K562 (cell line): ENCODE results near the gene WASF2. TPM values are rescaled to one million over a fixed set of nuclear protein-coding genes. Genes with fewer than 3 reads are reported as not detected.
"Not testable (repeated sequence)": the region's sequence is repeated elsewhere in the genome, so short reads cannot be mapped to it uniquely, and the experiment has no call there.

Source experiments
- ATAC-seq: fragments of 200-7000 bp; cut with Tn5 transposase; 3 replicates; pipeline ENCODE4 v1.9.1; 2020; ENCODE audit warnings: moderate library complexity
- BruUV-seq: library from RNA; stranded (reverse); fragments of 400-500 nt; replicated peaks from 2 replicates; lab custom pipeline; 2021; lab: Mats Ljungman, UMichigan
- CTCF ChIA-PET: fragments of 300-600 bp; formaldehyde crosslinking; extraction: SDS; loops from one replicate; lab custom pipeline; 2021; ENCODE audit warnings: low intra/inter-chr PET ratio; lab: Yijun Ruan, JAX
- POLR2A ChIA-PET: fragments of 300-600, 350-650 bp; sonication (Branson Sonifier 250); formaldehyde crosslinking; extraction: SDS; loops from one replicate; lab custom pipeline; 2021; ENCODE audit warnings: antibody characterized with exemption, inconsistent platforms; lab: Yijun Ruan, JAX
- DNase-seq, 4 experiments: peaks; one replicate each; pipeline versions ENCODE4 v3.0.0 to v3.0.0-alpha.2; 2011 to 2018; ENCODE audit warnings: low spot score in 3 of 4, mixed read lengths in 3 of 4; ENCODE audit errors: extremely low read depth in 1 of 4
- FAIRE-seq: peaks from 2 replicates; lab custom pipeline; 2011; peaks lifted over from hg19 to GRCh38; lab: Jason Lieb, UNC
- H2AFZ ChIP-seq: 2 replicates; pipeline ENCODE4 v1.6.0; 2011; ENCODE audit warnings: low read depth, low read length, control low read depth, inconsistent platforms
- H3K27ac ChIP-seq: fragments of 200-600 bp; 3 replicates; pipeline ENCODE4 v1.8.0; 2011; ENCODE audit warnings: low read depth, mild to moderate bottlenecking, control low read depth, inconsistent platforms, low read length, moderate library complexity, mixed read lengths; ENCODE audit errors: extremely low read depth
- H3K27me3 ChIP-seq, 2 experiments: fragments of 300-600 bp in 1 of 2; 2 replicates in 1 of 2; 3 replicates in 1 of 2; pipeline versions ENCODE4 v1.6.0 to v1.8.0; 2011; ENCODE audit warnings: inconsistent platforms in 2 of 2, low read length in 2 of 2, mild to moderate bottlenecking in 1 of 2, mixed read lengths in 1 of 2, moderate library complexity in 1 of 2; ENCODE audit not compliant: control insufficient read depth in 2 of 2, insufficient read depth in 2 of 2
- H3K36me3 ChIP-seq: fragments of 300-600 bp; 3 replicates; pipeline ENCODE4 v1.8.0; 2011; ENCODE audit warnings: mild to moderate bottlenecking, low read length, inconsistent platforms; ENCODE audit not compliant: control insufficient read depth, insufficient read depth
- H3K4me1 ChIP-seq, 2 experiments: fragments of 200-600 bp in 1 of 2; replicated peaks in 1 of 2; 2 replicates in 1 of 2; 3 replicates in 1 of 2; pipeline versions ENCODE4 v1.5.1 to v1.8.0; 2011; ENCODE audit warnings: inconsistent platforms in 2 of 2, low read length in 2 of 2, mild to moderate bottlenecking in 1 of 2, mixed read lengths in 1 of 2, moderate library complexity in 1 of 2; ENCODE audit not compliant: control insufficient read depth in 2 of 2, insufficient read depth in 2 of 2
- H3K4me2 ChIP-seq: 2 replicates; pipeline ENCODE4 v1.6.1; 2011; ENCODE audit warnings: low read length, control low read depth, inconsistent platforms, mixed read lengths; ENCODE audit not compliant: insufficient read depth
- H3K4me3 ChIP-seq: fragments of 200-600 bp; sonication (generic), shearing (Covaris generic); 2 replicates; pipeline ENCODE4 v1.5.1; 2016; ENCODE audit warnings: control low read depth, inconsistent platforms
- H3K79me2 ChIP-seq: fragments of 200-600 bp; 3 replicates; pipeline ENCODE4 v1.8.0; 2011; ENCODE audit warnings: low read length, inconsistent platforms; ENCODE audit not compliant: control insufficient read depth, insufficient read depth
- H3K9ac ChIP-seq, 2 experiments: 2 replicates each; pipeline versions ENCODE4 v1.6.0 to v1.6.1; 2011; ENCODE audit warnings: low read depth in 2 of 2, low read length in 2 of 2, control low read depth in 1 of 2, inconsistent platforms in 1 of 2, mild to moderate bottlenecking in 1 of 2, mixed read lengths in 1 of 2; ENCODE audit not compliant: insufficient read depth in 1 of 2
- H3K9me1 ChIP-seq: one replicate; pipeline ENCODE4 v1.6.0; 2011; ENCODE audit warnings: inconsistent platforms, mild to moderate bottlenecking, low read length, moderate library complexity; ENCODE audit not compliant: control insufficient read depth, insufficient read depth
- H3K9me3 ChIP-seq: replicated peaks from 2 replicates; pipeline ENCODE4 v1.5.1; 2011; ENCODE audit warnings: low read depth, low read length, inconsistent platforms; ENCODE audit not compliant: control insufficient read depth, insufficient read depth
- H4K20me1 ChIP-seq: replicated peaks from 2 replicates; pipeline ENCODE4 v1.6.1; 2011; ENCODE audit warnings: low read length, inconsistent platforms, mixed read lengths; ENCODE audit not compliant: control insufficient read depth, insufficient read depth
- CBFB ChIP-seq: sonication (generic); formaldehyde crosslinking; IDR thresholded peaks from 2 replicates; pipeline ENCODE4 v1.4.0; 2020; ENCODE audit warnings: mild to moderate bottlenecking, missing genetic modification reagents
- CBX1 ChIP-seq: sonication (generic); IDR thresholded peaks from 2 replicates; pipeline ENCODE4 v1.6.1; 2016; ENCODE audit warnings: antibody characterized with exemption, low read depth, mild to moderate bottlenecking
- CC2D1A ChIP-seq: fragments of 450-650 bp; IDR thresholded peaks from 2 replicates; pipeline ENCODE4 v1.6.1; 2017; ENCODE audit warnings: mild to moderate bottlenecking
- CREB1 ChIP-seq, 2 experiments: sonication (generic) in 1 of 2; formaldehyde crosslinking in 1 of 2; IDR thresholded peaks; 2 replicates each; pipeline versions ENCODE4 v1.6.1 to v1.8.0; 2012 to 2022; ENCODE audit warnings: inconsistent platforms in 1 of 2, mild to moderate bottlenecking in 1 of 2, missing genetic modification reagents in 1 of 2, moderate library complexity in 1 of 2
- FOXJ2 ChIP-seq: fragments of 200-800 bp; sonication (Bioruptor generic); IDR thresholded peaks from 2 replicates; pipeline ENCODE4 v1.6.1; 2016; ENCODE audit warnings: missing genetic modification characterization, missing compliant biosample characterization
- ILF3 ChIP-seq: fragments of 450-650 bp; IDR thresholded peaks from 2 replicates; pipeline ENCODE4 v1.6.1; 2018; ENCODE audit warnings: antibody characterized with exemption, mild to moderate bottlenecking, moderate library complexity, borderline replicate concordance
- MCM3 ChIP-seq: fragments of 450-650 bp; IDR thresholded peaks from 2 replicates; pipeline ENCODE4 v1.6.1; 2016
- MTA3 ChIP-seq: fragments of 450-650 bp; formaldehyde crosslinking; IDR thresholded peaks from 2 replicates; pipeline ENCODE4 v1.6.1; 2017; ENCODE audit warnings: mild to moderate bottlenecking, borderline replicate concordance
- RFX5 ChIP-seq: IDR thresholded peaks from 2 replicates; pipeline ENCODE4 v1.6.1; 2011; ENCODE audit warnings: low read depth, mild to moderate bottlenecking, improper control_type of control experiment, low read length
- SETDB1 ChIP-seq: IDR thresholded peaks from one replicate; pipeline ENCODE4 v1.6.1; 2012; ENCODE audit warnings: low read length, control low read depth, inconsistent platforms
- TBL1XR1 ChIP-seq, 2 experiments: IDR thresholded peaks; 2 replicates each; pipeline ENCODE4 v1.6.1; 2012; ENCODE audit warnings: improper control_type of control experiment in 2 of 2, low read length in 2 of 2, mild to moderate bottlenecking in 1 of 2
- TCF7 ChIP-seq: sonication (generic); IDR thresholded peaks from 2 replicates; pipeline ENCODE4 v1.6.1; 2016; ENCODE audit warnings: antibody characterized with exemption, borderline replicate concordance
- ZNF165 ChIP-seq: fragments of 250-450 bp; sonication (Bioruptor Pico); IDR thresholded peaks from 2 replicates; pipeline ENCODE4 v1.4.0; 2020; ENCODE audit warnings: borderline replicate concordance
- ZNF644 ChIP-seq: fragments of 200-800 bp; sonication (Bioruptor generic); IDR thresholded peaks from 2 replicates; pipeline ENCODE4 v1.6.1; 2016; ENCODE audit warnings: low read depth, missing genetic modification characterization, missing compliant biosample characterization
- ZNF75A ChIP-seq: fragments of 450-650 bp; formaldehyde crosslinking; IDR thresholded peaks from 2 replicates; pipeline ENCODE4 v1.4.0; 2020; ENCODE audit warnings: mild to moderate bottlenecking
- WGBS: fragments of 100-300 bp; shearing (Covaris generic); methylation state at CpG from one replicate; pipeline ENCODE4 v1.1.6; 2016; ENCODE audit warnings: low coverage, mixed read lengths; ENCODE audit not compliant: insufficient coverage; ENCODE audit errors: missing lambda C conversion rate; 5-methylcytosine and 5-hydroxymethylcytosine counted together
- in situ Hi-C: fragments of 300-500 bp; cut with MboI; formaldehyde crosslinking; loops from 4 replicates; pipeline ENCODE4 v1.15.0; 2018; ENCODE audit warnings: inconsistent platforms, mixed read lengths
- intact Hi-C: fragments of 100-400 bp; cut with micrococcal nuclease; formaldehyde crosslinking; loops from 2 replicates; pipeline ENCODE4 v1.14.2; 2022
- polyA plus RNA-seq, 8 experiments: library from polyadenylated mRNA; depleted of rRNA in 4 of 8; stranded (reverse) in 5 of 8; unstranded in 3 of 8; fragments of >200 nt; fragmentation: Nextera tagmentation in 2 of 8; fragmentation: Illumina TruSeq in 1 of 8; extraction: Ambion mirVana in 2 of 8; extraction: Trizol in 1 of 8; gene quantifications; 2 replicates each; pipeline versions ENCODE4 v1.2.1 to v1.2.3, GENCODE V29; 2011 to 2014; ENCODE audit warnings: inconsistent platforms in 1 of 8, missing spikeins in 1 of 8
- total RNA-seq, 7 experiments: library from RNA; depleted of rRNA in 6 of 7; stranded (reverse); fragments of >200 nt in 6 of 7; fragmentation: Illumina TruSeq in 2 of 7; extraction: Trizol in 2 of 7; gene quantifications; 2 replicates each; pipeline versions ENCODE4 v1.2.1 to v1.2.3, GENCODE V29; 2011 to 2021; ENCODE audit warnings: low replicate concordance in 1 of 7
- TF ChIP-seq, protein P1 (sequence below): fragments of 200-800 bp; sonication (Bioruptor generic); IDR thresholded peaks from 2 replicates; pipeline ENCODE4 v1.6.1; 2017; ENCODE audit warnings: missing genetic modification characterization, missing compliant biosample characterization
- TF ChIP-seq, protein P2 (sequence below): sonication (generic); formaldehyde crosslinking; IDR thresholded peaks from 2 replicates; pipeline ENCODE4 v1.8.1; 2022; ENCODE audit warnings: missing genetic modification reagents

Gene WASF2
- total and polyA plus RNA-seq, 9 of the 15 experiments (the other 6 are each of a cell fraction or from before 2014, with no cell fraction given): 8.2 to 163 (median 31.2) TPM

DNA sequence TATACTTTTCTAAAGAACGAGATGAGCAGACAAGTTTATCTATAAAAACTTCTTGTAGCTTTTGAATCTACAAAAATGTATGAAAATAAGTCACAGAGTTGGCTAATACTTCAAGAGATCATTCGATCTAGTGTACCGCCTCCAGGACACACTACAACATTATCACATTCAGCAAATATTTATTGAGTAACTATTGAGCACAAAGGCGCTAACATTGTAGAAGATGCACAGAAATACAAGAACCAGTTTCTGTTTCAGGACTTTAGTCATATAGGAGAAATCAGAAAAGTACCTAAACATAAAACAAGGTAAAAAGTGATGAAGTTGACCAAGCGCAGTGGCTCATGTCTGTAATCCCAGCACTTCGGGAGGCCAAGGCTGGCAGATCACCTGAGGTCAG, 20.6 kb downstream of the WASF2 start:
- no peak overlapping the region for H2AFZ ChIP-seq
- in situ Hi-C loops: no loop called here
- no peaks in the 10 kb centered on the region for H3K27me3 ChIP-seq
- no peak overlapping the region for H3K27ac ChIP-seq
- H3K79me2 ChIP-seq: peaks cover 97% of the 10 kb centered on the region
- H3K4me2 ChIP-seq: no peak overlapping the region
- no TSS peak for BruUV-seq
- no peak overlapping the region for H3K4me3 ChIP-seq
- intact Hi-C loops: no loop called here
- H4K20me1 ChIP-seq: peaks cover 16% of the 10 kb centered on the region; the same call in 1 of the 2 replicates
- 89% methylated on average over 6 of the region's 6 CpGs for WGBS
- H3K36me3 ChIP-seq: peaks cover 37% of the 10 kb centered on the region
- FAIRE-seq (no peak), DNase-seq (no peak), ATAC-seq (no peak)
- no peaks in the 10 kb centered on the region for H3K9me3 ChIP-seq
- H3K9ac ChIP-seq: no peak overlapping the region
- peaks cover 0 to 7% of the 10 kb centered on the region in 2 experiments; a peak in 3 of 5 replicates for H3K4me1 ChIP-seq
- no peaks in the 10 kb centered on the region for H3K9me1 ChIP-seq
- POLR2A ChIA-PET: interaction anchor here (1.2 to 1.6 kb wide), 2 partner anchors 18 to 21 kb away, joined by 3 read pairs; partner anchors contain the start of gene WASF2
- TF ChIP-seq FOXJ2 (tag) (no peak), ZNF75A (CRISPR knock-in tag) (no peak), CC2D1A (no peak), MTA3 (no peak), CBFB (no peak), RFX5 (no peak), TBL1XR1 (IDR thresholded peaks at IDR 0.05; ENCODE audit: low read length in 2 of 2) (no peak), ILF3 (no peak), MCM3 (no peak), SETDB1 (no peak), ZNF644 (tag) (no peak), ZNF165 (CRISPR knock-in tag) (no peak), CBX1 (no peak), CREB1 (IDR thresholded peaks at IDR 0.05) (no peak), CREB1 (CRISPR knock-in tag; IDR thresholded peaks at IDR 0.05) (no peak), TCF7 (no peak)
- TF ChIP-seq, protein P1, sequence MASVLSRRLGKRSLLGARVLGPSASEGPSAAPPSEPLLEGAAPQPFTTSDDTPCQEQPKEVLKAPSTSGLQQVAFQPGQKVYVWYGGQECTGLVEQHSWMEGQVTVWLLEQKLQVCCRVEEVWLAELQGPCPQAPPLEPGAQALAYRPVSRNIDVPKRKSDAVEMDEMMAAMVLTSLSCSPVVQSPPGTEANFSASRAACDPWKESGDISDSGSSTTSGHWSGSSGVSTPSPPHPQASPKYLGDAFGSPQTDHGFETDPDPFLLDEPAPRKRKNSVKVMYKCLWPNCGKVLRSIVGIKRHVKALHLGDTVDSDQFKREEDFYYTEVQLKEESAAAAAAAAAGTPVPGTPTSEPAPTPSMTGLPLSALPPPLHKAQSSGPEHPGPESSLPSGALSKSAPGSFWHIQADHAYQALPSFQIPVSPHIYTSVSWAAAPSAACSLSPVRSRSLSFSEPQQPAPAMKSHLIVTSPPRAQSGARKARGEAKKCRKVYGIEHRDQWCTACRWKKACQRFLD (CRISPR knock-in tag): no peak
- TF ChIP-seq, protein P2, sequence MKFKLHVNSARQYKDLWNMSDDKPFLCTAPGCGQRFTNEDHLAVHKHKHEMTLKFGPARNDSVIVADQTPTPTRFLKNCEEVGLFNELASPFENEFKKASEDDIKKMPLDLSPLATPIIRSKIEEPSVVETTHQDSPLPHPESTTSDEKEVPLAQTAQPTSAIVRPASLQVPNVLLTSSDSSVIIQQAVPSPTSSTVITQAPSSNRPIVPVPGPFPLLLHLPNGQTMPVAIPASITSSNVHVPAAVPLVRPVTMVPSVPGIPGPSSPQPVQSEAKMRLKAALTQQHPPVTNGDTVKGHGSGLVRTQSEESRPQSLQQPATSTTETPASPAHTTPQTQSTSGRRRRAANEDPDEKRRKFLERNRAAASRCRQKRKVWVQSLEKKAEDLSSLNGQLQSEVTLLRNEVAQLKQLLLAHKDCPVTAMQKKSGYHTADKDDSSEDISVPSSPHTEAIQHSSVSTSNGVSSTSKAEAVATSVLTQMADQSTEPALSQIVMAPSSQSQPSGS (CRISPR knock-in tag): no peak
- CTCF ChIA-PET: no interaction called here

DNA sequence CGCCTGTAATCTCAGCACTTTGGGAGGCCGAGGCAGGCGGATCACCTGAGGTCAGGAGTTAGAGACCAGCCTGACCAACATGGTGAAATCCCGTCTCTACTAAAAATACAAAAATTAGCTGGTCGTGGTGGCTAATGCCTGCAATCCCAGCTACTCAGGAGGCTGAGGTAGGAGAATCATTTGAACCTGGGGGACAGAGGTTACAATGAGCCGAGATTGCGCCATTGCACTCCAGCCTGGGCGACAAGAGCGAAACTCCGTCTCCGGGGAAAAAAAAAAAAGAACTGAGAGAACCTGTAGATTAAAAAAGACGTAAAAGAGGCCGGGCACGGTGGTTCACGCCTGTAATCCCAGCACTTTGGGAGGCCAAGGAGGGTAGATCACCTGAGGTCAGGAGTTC, 21.6 kb downstream of the WASF2 start:
- in situ Hi-C loops, CTCF ChIA-PET: not testable (repeated sequence)
- POLR2A ChIA-PET: interaction anchor here (0.5 to 5.5 kb wide), 5 partner anchors 8 to 723 kb away, joined by 3 to 29 read pairs (median 4); partner anchors contain the start of gene WASF2

More for the DNA sequence above, 21.6 kb downstream of the WASF2 start:
- ATAC-seq, H3K27ac ChIP-seq, H2AFZ ChIP-seq, DNase-seq, H3K27me3 ChIP-seq, H3K4me1 ChIP-seq, H3K9ac ChIP-seq, H3K9me1 ChIP-seq, H3K4me3 ChIP-seq, H3K9me3 ChIP-seq, FAIRE-seq, BruUV-seq, intact Hi-C loops, H3K4me2 ChIP-seq: not testable (repeated sequence)
- Histone ChIP-seq H3K79me2 (peaks cover 94% of the 10 kb centered on the region), H4K20me1 (peaks cover 11% of the 10 kb centered on the region; the same call in 1 of the 2 replicates), H3K36me3 (peaks cover 37% of the 10 kb centered on the region)
- WGBS: 90% methylated on average over 10 of the region's 15 CpGs
